Body of pancreas (tissue), 4 donors: Measurements from ENCODE around the gene CXCL12. TPM values are rescaled to one million over a fixed set of nuclear protein-coding genes. Genes with fewer than 3 reads are reported as not detected.

Experiments
- ATAC-seq: fragments of 150-250 bp; one replicate; pipeline ENCODE4 v1.9.1; 2016
- DNase-seq, 4 donors: peaks; one replicate each; pipeline ENCODE4 v3.0.0-alpha.2; 2019
- H3K27ac ChIP-seq, 4 donors: fragments of 200-600 bp; sonication (generic); 1 replicate in 3 of 4; 2 replicates in 1 of 4; pipeline versions ENCODE4 v1.5.1 to v1.6.1; 2016 to 2019; ENCODE audit warnings: mild to moderate bottlenecking in 1 of 4, mixed read lengths in 1 of 4, moderate library complexity in 1 of 4
- H3K27me3 ChIP-seq, 2 donors: fragments of 200-600 bp; sonication (generic); one replicate each; pipeline ENCODE4 v1.6.0; 2016; ENCODE audit warnings: mild to moderate bottlenecking in 1 of 2
- H3K36me3 ChIP-seq, 2 donors: fragments of 200-600 bp; sonication (generic); replicated peaks in 1 of 2; 2 replicates each; pipeline ENCODE4 v1.5.1; 2016; ENCODE audit warnings: low read depth in 2 of 2; ENCODE audit not compliant: insufficient read depth in 1 of 2
- H3K4me1 ChIP-seq: fragments of 200-600 bp; sonication (generic); one replicate; pipeline ENCODE4 v1.6.0; 2016
- H3K4me3 ChIP-seq, 2 donors: fragments of 200-600 bp; sonication (generic); 1 replicate in 1 of 2; 2 replicates in 1 of 2; pipeline ENCODE4 v1.5.1; 2016 to 2019
- H3K9me3 ChIP-seq, 3 donors: fragments of 200-600 bp; sonication (generic); 1 replicate in 2 of 3; 2 replicates in 1 of 3; pipeline ENCODE4 v1.5.1; 2016
- POLR2A ChIP-seq, 3 donors: fragments of 450-650 bp; IDR thresholded peaks; one replicate each; pipeline ENCODE4 v1.6.1; 2016; ENCODE audit warnings: antibody characterized with exemption in 3 of 3, mild to moderate bottlenecking in 2 of 3
- WGBS, 2 donors: methylation state at CpG; one replicate each; pipeline ENCODE4 v1.1.5; 2017; 5-methylcytosine and 5-hydroxymethylcytosine counted together
- intact Hi-C: fragments of 100-400 bp; cut with DNase I; formaldehyde crosslinking; loops from one replicate; pipeline ENCODE4 v1.15.1; 2023
- total RNA-seq, 2 donors: library from RNA; depleted of rRNA; stranded (reverse); fragments of >200 nt; gene quantifications; one replicate each; pipeline ENCODE4 v1.1.0, GENCODE V29; 2016
- TF ChIP-seq, protein P1 (sequence below), 7 experiments: fragments of 450-650 bp in 4 of 7; fragments of 200-600 bp in 3 of 7; sonication (generic) in 3 of 7; IDR thresholded peaks; one replicate each; pipeline ENCODE4 v1.5.1; 2016 to 2019; ENCODE audit warnings: antibody characterized with exemption in 7 of 7

Gene CXCL12
- total RNA-seq, 2 donors from 2014 or later, result 93.7 to 158 TPM

DNA sequence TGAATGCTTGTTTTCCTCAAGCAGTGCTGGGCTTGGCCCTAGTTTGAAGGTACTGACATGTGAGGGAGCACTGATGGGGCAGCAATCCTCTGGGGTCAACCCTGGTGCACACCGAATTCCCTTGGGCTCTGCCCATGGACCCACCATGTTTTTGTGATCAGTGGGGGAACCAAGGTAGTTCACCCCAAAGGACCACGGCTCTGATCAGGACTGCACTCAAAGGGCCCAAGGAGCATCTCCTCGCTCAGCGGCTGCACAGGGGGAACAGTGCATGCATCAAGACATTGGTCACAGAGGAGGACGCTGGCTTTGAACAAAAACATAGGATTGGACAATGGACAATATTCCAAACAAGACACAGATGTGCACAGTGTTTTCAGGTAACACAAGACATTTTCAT is 12.7 kb downstream of the CXCL12 start:
- no peaks in the 10 kb centered on the region for H3K27me3 ChIP-seq
- H3K27ac ChIP-seq, result no peak overlapping the region
- ATAC-seq (no peak), DNase-seq (no peak)
- intact Hi-C loops, result no loop called here
- peaks cover 20% of the 10 kb centered on the region for H3K4me1 ChIP-seq
- 89 to 94% methylated on average over 4 to 5 of the region's 5 CpGs for WGBS, 2 donors
- H3K9me3 ChIP-seq, result no peaks in the 10 kb centered on the region
- H3K4me3 ChIP-seq, result no peak overlapping the region
- TF ChIP-seq POLR2A (IDR thresholded peaks at IDR 0.05), result no peak
- H3K36me3 ChIP-seq, result peaks cover 0 to 3% of the 10 kb centered on the region in 2 donors

DNA sequence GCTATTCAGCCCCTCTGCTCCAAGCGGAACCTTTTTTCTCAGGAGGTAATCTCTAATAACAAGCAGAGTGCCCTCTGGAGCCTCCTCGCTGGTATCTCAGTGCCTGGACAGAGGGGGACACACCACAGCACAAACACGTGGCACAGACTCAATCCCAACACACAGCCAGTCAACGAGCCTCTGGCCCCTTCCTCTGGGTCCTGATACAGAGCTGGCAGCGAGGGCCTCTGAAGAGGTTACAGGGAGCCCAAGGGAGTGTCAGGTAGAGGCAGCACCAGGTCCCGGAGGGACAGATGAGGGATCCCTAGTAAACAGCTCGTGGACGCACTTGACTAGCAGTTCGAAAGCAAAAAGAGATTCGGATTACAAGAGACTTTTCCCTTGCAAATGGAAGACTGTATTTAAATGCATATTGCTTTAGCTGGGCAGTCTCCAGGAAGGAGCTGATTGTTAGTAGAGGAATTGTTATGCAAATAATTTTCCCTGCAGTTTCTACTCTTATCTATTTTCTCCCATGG is 14.1 kb downstream of the CXCL12 start:
- Histone ChIP-seq H3K27me3 (no peaks in the 10 kb centered on the region), H3K4me1 (peaks cover 20% of the 10 kb centered on the region), H3K27ac (peak overlapping the region in 3 of 4 donors; percentile 16 to 38 (median 35)), H3K4me3 (no peak overlapping the region), H3K9me3 (no peaks in the 10 kb centered on the region), H3K36me3 (peaks cover 0 to 3% of the 10 kb centered on the region in 2 donors)
- TF ChIP-seq, protein P1, sequence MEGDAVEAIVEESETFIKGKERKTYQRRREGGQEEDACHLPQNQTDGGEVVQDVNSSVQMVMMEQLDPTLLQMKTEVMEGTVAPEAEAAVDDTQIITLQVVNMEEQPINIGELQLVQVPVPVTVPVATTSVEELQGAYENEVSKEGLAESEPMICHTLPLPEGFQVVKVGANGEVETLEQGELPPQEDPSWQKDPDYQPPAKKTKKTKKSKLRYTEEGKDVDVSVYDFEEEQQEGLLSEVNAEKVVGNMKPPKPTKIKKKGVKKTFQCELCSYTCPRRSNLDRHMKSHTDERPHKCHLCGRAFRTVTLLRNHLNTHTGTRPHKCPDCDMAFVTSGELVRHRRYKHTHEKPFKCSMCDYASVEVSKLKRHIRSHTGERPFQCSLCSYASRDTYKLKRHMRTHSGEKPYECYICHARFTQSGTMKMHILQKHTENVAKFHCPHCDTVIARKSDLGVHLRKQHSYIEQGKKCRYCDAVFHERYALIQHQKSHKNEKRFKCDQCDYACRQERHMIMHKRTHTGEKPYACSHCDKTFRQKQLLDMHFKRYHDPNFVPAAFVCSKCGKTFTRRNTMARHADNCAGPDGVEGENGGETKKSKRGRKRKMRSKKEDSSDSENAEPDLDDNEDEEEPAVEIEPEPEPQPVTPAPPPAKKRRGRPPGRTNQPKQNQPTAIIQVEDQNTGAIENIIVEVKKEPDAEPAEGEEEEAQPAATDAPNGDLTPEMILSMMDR (IDR thresholded peaks at IDR 0.05), result peak in 3 of 7 experiments; percentile 12 to 24 (median 18)
- no peak for TF ChIP-seq POLR2A (IDR thresholded peaks at IDR 0.05)
- DNase-seq (peak in 1 of 4 donors; percentile 26), ATAC-seq (peak; percentile 40)
- WGBS, 2 donors, result 63 to 72% methylated on average over 8 to 10 of the region's 10 CpGs
- intact Hi-C loops, result no loop called here

DNA sequence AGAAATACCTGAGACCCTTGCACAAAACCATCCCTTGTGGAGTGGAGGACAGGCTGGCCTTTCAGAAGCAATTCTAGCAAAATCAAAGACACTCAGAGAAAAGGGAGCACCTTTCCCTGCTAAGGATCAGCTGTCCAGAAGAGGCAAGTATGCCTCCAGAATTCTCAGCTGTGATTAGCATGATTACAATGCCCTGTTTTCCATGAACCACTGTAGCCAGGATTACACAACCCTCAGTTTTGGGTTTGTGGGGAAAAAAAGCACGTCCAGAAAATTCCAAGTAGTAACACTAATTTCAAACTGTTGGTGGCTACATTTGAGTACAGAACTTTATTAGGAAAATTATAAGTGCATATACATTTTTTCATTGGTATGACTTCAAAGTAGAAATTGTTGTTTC is 15.0 kb downstream of the CXCL12 start:
- intact Hi-C loops, result no loop called here
- ATAC-seq (no peak), DNase-seq (no peak)
- Histone ChIP-seq H3K27ac (peak overlapping the region in 3 of 4 donors; percentile 1 to 35 (median 5)), H3K4me3 (no peak overlapping the region), H3K4me1 (peaks cover 20% of the 10 kb centered on the region), H3K27me3 (no peaks in the 10 kb centered on the region), H3K36me3 (peaks cover 0 to 3% of the 10 kb centered on the region in 2 donors), H3K9me3 (no peaks in the 10 kb centered on the region)
- 50 to 55% methylated on average over 1 of the region's 1 CpG for WGBS, 2 donors
- TF ChIP-seq, protein P1 (IDR thresholded peaks at IDR 0.05), result no peak
- TF ChIP-seq POLR2A (IDR thresholded peaks at IDR 0.05), result no peak

DNA sequence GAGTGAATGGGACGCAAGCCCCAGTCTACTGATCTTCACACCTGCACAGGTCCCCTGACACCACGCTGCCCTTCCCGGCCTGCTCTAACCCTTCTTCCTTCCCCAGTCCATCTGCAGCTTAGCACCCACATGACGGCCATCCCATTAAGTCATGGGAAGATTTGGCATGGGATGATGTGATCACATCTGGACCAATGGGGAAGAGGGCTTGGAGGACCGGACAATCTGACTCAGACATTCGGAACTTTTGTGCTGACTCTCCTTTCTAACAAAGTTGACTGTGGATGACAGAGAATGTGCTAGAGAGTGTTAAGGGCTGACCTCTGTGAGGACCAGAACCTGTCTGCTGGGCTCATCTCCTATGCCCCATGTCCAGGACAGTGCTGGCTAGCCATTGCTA is 15.6 kb downstream of the CXCL12 start:
- Histone ChIP-seq H3K4me3 (no peak overlapping the region), H3K27me3 (no peaks in the 10 kb centered on the region), H3K27ac (peak overlapping the region in 3 of 4 donors; percentile 1 to 35 (median 5)), H3K36me3 (no peaks in the 10 kb centered on the region), H3K9me3 (no peaks in the 10 kb centered on the region), H3K4me1 (peaks cover 20% of the 10 kb centered on the region)
- intact Hi-C loops, result no loop called here
- no peak for DNase-seq
- no peak for ATAC-seq
- TF ChIP-seq POLR2A (IDR thresholded peaks at IDR 0.05), result no peak
- TF ChIP-seq, protein P1 (IDR thresholded peaks at IDR 0.05), result no peak
- 70 to 80% methylated on average over 6 of the region's 6 CpGs for WGBS, 2 donors

DNA sequence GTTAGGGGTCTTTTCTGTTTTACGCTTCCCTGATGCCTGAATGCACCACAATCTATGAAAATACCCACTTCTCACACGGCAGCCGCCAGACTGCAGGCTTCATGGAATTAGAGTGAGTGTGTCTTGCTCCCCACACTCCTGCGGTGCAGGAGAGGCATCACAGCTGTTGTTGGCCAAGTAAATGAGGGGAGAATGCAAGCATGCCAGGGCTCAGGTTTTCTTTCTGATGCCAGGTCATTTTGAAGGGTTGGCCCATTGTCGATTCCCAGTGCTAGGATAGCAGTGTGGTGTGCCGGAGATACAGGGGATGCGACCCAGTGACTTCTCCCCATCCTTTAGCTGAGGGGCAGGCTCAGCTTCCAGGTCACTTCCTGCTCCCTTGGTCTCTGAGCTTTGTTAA is 16.3 kb downstream of the CXCL12 start:
- intact Hi-C loops, result no loop called here
- 76% methylated on average over 7 of the region's 7 CpGs for WGBS, 2 donors
- no peaks in the 10 kb centered on the region for H3K9me3 ChIP-seq
- no peak for TF ChIP-seq POLR2A (IDR thresholded peaks at IDR 0.05)
- TF ChIP-seq, protein P1 (IDR thresholded peaks at IDR 0.05), result no peak
- H3K4me3 ChIP-seq, result no peak overlapping the region
- H3K27me3 ChIP-seq, result no peaks in the 10 kb centered on the region
- H3K4me1 ChIP-seq, result peaks cover 20% of the 10 kb centered on the region
- H3K36me3 ChIP-seq, result no peaks in the 10 kb centered on the region
- DNase-seq, result no peak
- peak overlapping the region in 1 of 4 donors; percentile 35 for H3K27ac ChIP-seq
- no peak for ATAC-seq
